Measurements from ENCODE around the gene EMILIN2.

DNA sequence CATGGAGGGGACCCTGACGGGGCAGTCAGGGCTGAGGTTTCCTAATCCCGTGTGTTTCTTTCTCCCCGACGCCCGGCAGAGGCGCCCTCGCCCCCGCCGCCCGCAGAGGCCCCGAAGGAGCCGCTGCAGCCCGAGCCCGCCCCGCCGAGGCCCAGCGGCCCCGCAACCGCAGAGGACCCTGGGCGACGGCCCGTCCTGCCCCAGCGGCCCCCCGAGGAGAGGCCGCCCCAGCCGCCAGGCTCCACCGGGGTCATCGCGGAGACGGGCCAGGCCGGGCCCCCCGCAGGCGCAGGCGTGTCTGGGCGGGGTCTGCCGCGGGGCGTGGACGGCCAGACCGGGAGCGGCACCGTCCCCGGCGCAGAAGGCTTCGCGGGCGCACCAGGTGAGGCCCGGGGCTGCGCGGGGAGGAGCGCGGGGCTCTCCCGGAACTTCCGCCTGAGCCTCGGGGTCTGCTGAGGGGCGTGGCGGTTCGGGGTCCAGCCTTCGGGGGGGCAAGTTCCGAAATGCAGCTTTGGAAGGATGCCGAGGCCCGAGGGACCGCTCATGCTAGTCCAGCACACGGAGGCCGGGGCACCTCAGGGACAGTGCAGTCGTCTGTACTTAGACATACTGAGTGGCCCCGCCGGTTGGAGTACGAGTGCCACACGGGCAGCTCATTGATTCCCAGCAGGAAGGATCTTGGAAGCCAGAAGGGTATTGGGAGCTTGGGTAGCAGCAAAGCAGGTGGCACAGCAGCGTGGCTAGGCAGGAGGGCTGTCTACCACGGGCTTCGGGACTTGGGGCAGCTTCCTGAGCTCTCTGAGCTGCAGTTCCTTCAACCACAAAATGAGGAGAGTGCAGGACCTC lies 60.1 kb downstream of the EMILIN2 start:
- TF ChIP-seq EZH2 (IDR thresholded peaks at IDR 0.05; ENCODE audit: borderline replicate concordance, low read depth, low read length, severe bottlenecking) (no peak), CTCF (IDR thresholded peaks at IDR 0.05; ENCODE audit: extremely low read depth in 1 of 2, insufficient read depth in 1 of 2, low read depth in 1 of 2, low read length in 2 of 2) (peak; percentile 30 to 51), POLR2AphosphoS5 (IDR thresholded peaks at IDR 0.05; ENCODE audit: insufficient read depth, low read depth, low read length) (no peak), POLR2A (IDR thresholded peaks at IDR 0.05; ENCODE audit: low read depth, low read length) (no peak), JUN (IDR thresholded peaks at IDR 0.05; ENCODE audit: borderline replicate concordance, insufficient read depth, insufficient read length, low read depth) (no peak), MAX (IDR thresholded peaks at IDR 0.05; ENCODE audit: insufficient read depth, insufficient read length) (no peak)
